GM13977 (cell line): ENCODE measurements around the gene ARHGAP6.
A peak's percentile ranks its signal among the peaks of the same experiment; 100 is the strongest.
"Not testable (repeated sequence)": the region's sequence is repeated elsewhere in the genome, so short reads cannot be mapped to it uniquely, and the experiment has no call there.

Source experiments
- DNase-seq: peaks from one replicate; pipeline ENCODE4 v3.0.0; 2012; ENCODE audit warnings: low spot score
- CTCF ChIP-seq: IDR thresholded peaks from 2 replicates; pipeline ENCODE4 v1.5.1; 2012; ENCODE audit warnings: mild to moderate bottlenecking, control low read depth; ENCODE audit not compliant: insufficient read depth; ENCODE audit errors: extremely low read depth, missing control alignments
- in situ Hi-C: fragments of 300-500 bp; cut with MboI; formaldehyde crosslinking; loops from one replicate; pipeline ENCODE4 v1.12.0; 2022; ENCODE audit warnings: low sequenced_read_pairs, low pct_unique_long_range_greater_than_20kb, mixed read lengths, inconsistent platforms; ENCODE audit not compliant: unreplicated experiment

Gene ARHGAP6

GRCh38 chrX:11365426-11365825 lies 300.3 kb downstream of the ARHGAP6 start:
- in situ Hi-C loops, result no loop called here
- TF ChIP-seq CTCF, result no peak
- DNase-seq, result no peak

GRCh38 chrX:11364835-11365234 lies 300.9 kb downstream of the ARHGAP6 start:
- TF ChIP-seq CTCF, result no peak
- in situ Hi-C loops, result no loop called here
- DNase-seq, result no peak

- in situ Hi-C loops, DNase-seq: not testable (repeated sequence)
Observed at GRCh38 chrX:11363825-11364224, 301.9 kb downstream of the ARHGAP6 start.

- DNase-seq, result peak; percentile 7
- no peak for TF ChIP-seq CTCF
- in situ Hi-C loops, result no loop called here
Observed at GRCh38 chrX:11363069-11363594, 302.6 kb downstream of the ARHGAP6 start.

GRCh38 chrX:11361666-11362065 lies 304.1 kb downstream of the ARHGAP6 start:
- in situ Hi-C loops, DNase-seq: not testable (repeated sequence)

GRCh38 chrX:11355944-11356343 lies 309.8 kb downstream of the ARHGAP6 start:
- DNase-seq, in situ Hi-C loops: not testable (repeated sequence)

- no peak for TF ChIP-seq CTCF
- no peak for DNase-seq
- in situ Hi-C loops, result no loop called here
Observed at GRCh38 chrX:11355259-11355909, 310.3 kb downstream of the ARHGAP6 start.

- DNase-seq, result no peak
- no peak for TF ChIP-seq CTCF
- in situ Hi-C loops, result no loop called here
Observed at GRCh38 chrX:11352296-11352741, 313.4 kb downstream of the ARHGAP6 start.
